ENCODE results near the gene AGPAT2. TPM values are rescaled to one million over a fixed set of nuclear protein-coding genes. Genes with fewer than 3 reads are reported as not detected.

Gene AGPAT2
- total and polyA plus RNA-seq, 2 donors from 2014 or later = 73.4 to 83.6 TPM

- H3K9ac ChIP-seq (ENCODE audit: low read length in 3 of 3) = peak overlapping the region in 1 of 3 donors; percentile 12
- DNase-seq = peak; percentile 83 to 90 (median 88)
- TF ChIP-seq, protein P1, sequence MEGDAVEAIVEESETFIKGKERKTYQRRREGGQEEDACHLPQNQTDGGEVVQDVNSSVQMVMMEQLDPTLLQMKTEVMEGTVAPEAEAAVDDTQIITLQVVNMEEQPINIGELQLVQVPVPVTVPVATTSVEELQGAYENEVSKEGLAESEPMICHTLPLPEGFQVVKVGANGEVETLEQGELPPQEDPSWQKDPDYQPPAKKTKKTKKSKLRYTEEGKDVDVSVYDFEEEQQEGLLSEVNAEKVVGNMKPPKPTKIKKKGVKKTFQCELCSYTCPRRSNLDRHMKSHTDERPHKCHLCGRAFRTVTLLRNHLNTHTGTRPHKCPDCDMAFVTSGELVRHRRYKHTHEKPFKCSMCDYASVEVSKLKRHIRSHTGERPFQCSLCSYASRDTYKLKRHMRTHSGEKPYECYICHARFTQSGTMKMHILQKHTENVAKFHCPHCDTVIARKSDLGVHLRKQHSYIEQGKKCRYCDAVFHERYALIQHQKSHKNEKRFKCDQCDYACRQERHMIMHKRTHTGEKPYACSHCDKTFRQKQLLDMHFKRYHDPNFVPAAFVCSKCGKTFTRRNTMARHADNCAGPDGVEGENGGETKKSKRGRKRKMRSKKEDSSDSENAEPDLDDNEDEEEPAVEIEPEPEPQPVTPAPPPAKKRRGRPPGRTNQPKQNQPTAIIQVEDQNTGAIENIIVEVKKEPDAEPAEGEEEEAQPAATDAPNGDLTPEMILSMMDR (IDR thresholded peaks at IDR 0.05; ENCODE audit: borderline replicate concordance, extremely low read depth, insufficient read depth) = peak; percentile 88
- peaks cover 8 to 12% (median 12%) of the 10 kb centered on the region in 3 donors for H3K4me1 ChIP-seq (ENCODE audit: control insufficient read depth in 2 of 3, insufficient read depth in 2 of 3, low read depth in 1 of 3, low read length in 3 of 3)
- intact Hi-C loops (cut with DNase I) = no loop called here
- FAIRE-seq = no peak
- no peak overlapping the region for H3K27ac ChIP-seq (ENCODE audit: low read depth in 2 of 2, low read length in 2 of 2)
- H3K9me3 ChIP-seq (ENCODE audit: control insufficient read depth in 2 of 3, insufficient read depth in 1 of 3, low read length in 3 of 3) = peaks cover 0 to 2% (median 0%) of the 10 kb centered on the region in 3 donors
- peaks cover 0 to 3% (median 0%) of the 10 kb centered on the region in 3 donors for H3K36me3 ChIP-seq (ENCODE audit: control insufficient read depth in 2 of 3, insufficient read depth in 3 of 3, low read length in 3 of 3)
- peak overlapping the region in 1 of 3 donors; percentile 41 for H3K4me3 ChIP-seq (ENCODE audit: low read length in 3 of 3)
- H3K27me3 ChIP-seq (ENCODE audit: control insufficient read depth, insufficient read depth, low read length) = peaks cover 4% of the 10 kb centered on the region
Measured at GRCh38 chr9:136631038-136632000, 55.9 kb downstream of the AGPAT2 start.

DNA sequence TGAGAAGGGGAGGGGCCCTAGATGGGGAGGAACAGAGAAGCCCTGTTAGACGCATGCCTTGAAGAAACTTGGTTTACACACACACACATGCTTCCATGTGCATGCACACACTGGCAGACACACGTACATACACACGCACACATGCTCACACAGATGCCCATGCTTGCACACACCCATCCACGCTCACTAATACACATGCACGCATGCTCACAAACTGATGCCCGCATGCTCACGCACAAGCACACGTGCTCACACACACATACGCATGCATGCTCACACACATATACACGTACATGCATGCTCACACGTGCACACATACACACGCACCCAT, 56.6 kb downstream of the AGPAT2 start:
- H3K4me1 ChIP-seq (ENCODE audit: control insufficient read depth in 2 of 3, insufficient read depth in 2 of 3, low read depth in 1 of 3, low read length in 3 of 3) = peaks cover 8 to 19% (median 16%) of the 10 kb centered on the region in 3 donors
- FAIRE-seq = no peak
- H3K9ac ChIP-seq (ENCODE audit: low read length in 3 of 3) = no peak overlapping the region
- H3K36me3 ChIP-seq (ENCODE audit: control insufficient read depth in 2 of 3, insufficient read depth in 3 of 3, low read length in 3 of 3) = peaks cover 0 to 3% (median 0%) of the 10 kb centered on the region in 3 donors
- H3K9me3 ChIP-seq (ENCODE audit: control insufficient read depth in 2 of 3, insufficient read depth in 1 of 3, low read length in 3 of 3) = peaks cover 0 to 2% (median 0%) of the 10 kb centered on the region in 3 donors
- DNase-seq = no peak
- H3K27me3 ChIP-seq (ENCODE audit: control insufficient read depth, insufficient read depth, low read length) = peaks cover 4% of the 10 kb centered on the region
- TF ChIP-seq, protein P1 (IDR thresholded peaks at IDR 0.05; ENCODE audit: borderline replicate concordance, extremely low read depth, insufficient read depth) = no peak
- intact Hi-C loops (cut with DNase I) = no loop called here
- H3K27ac ChIP-seq (ENCODE audit: low read depth in 2 of 2, low read length in 2 of 2) = no peak overlapping the region
- peak overlapping the region in 1 of 3 donors; percentile 37 for H3K4me3 ChIP-seq (ENCODE audit: low read length in 3 of 3)

- Histone ChIP-seq H3K9me3 (ENCODE audit: control insufficient read depth in 2 of 3, insufficient read depth in 1 of 3, low read length in 3 of 3) (peaks cover 0 to 2% (median 0%) of the 10 kb centered on the region in 3 donors), H3K4me1 (ENCODE audit: control insufficient read depth in 2 of 3, insufficient read depth in 2 of 3, low read depth in 1 of 3, low read length in 3 of 3) (peaks cover 8 to 24% (median 21%) of the 10 kb centered on the region in 3 donors), H3K9ac (ENCODE audit: low read length in 3 of 3) (no peak overlapping the region), H3K27ac (ENCODE audit: low read depth in 2 of 2, low read length in 2 of 2) (no peak overlapping the region), H3K27me3 (ENCODE audit: control insufficient read depth, insufficient read depth, low read length) (peaks cover 4% of the 10 kb centered on the region), H3K4me3 (ENCODE audit: low read length in 3 of 3) (no peak overlapping the region), H3K36me3 (ENCODE audit: control insufficient read depth in 2 of 3, insufficient read depth in 3 of 3, low read length in 3 of 3) (peaks cover 0 to 3% (median 0%) of the 10 kb centered on the region in 3 donors)
- TF ChIP-seq, protein P1 (IDR thresholded peaks at IDR 0.05; ENCODE audit: borderline replicate concordance, extremely low read depth, insufficient read depth) = peak; percentile 53
- DNase-seq (peak; percentile 76 to 86 (median 85)), FAIRE-seq (no peak)
- intact Hi-C loops (cut with DNase I) = loop anchor here (5.0 to 10.0 kb wide), 2 partner anchors 85 to 143 kb away; partner anchors contain the start of gene NOTCH1
Measured at GRCh38 chr9:136629879-136630661, 57.2 kb downstream of the AGPAT2 start.

All from kidney (tissue), 14 donors.